Heart left ventricle (tissue), 13 donors: Measurements from ENCODE around the gene SLC26A1.
"Not testable (repeated sequence)": the region's sequence is repeated elsewhere in the genome, so short reads cannot be mapped to it uniquely, and the experiment has no call there.

Experiments used
- CTCF ChIP-seq, 12 donors: fragments of 200-600 bp; sonication (generic) in 4 of 12; IDR thresholded peaks; one replicate each; pipeline versions ENCODE4 v1.5.0 to v1.8.0; 2018 to 2022; ENCODE audit warnings: antibody characterized with exemption in 12 of 12, mild to moderate bottlenecking in 5 of 12
- POLR2A ChIP-seq, 2 donors: fragments of 450-650 bp; IDR thresholded peaks; one replicate each; pipeline ENCODE4 v1.6.1; 2017; ENCODE audit warnings: antibody characterized with exemption in 2 of 2, mild to moderate bottlenecking in 2 of 2, moderate library complexity in 2 of 2
- donor health status: ischemic (EF 13 %, LVEDD 7.1; RV severe dilation, severe dysfunction).
- donor health status: DM: no; HTN: yes; CAD: no.
- donor health status: DM: no; HTN: no; CAD: no.
- donor health status: ischemic (EF 25% LVEDD 6.9; RV normal size, moderate dysfunction).
- donor health status: ischemic (EF 25% LVEDD 5.7; RV mildly dilated, moderate dysfunction).
- donor health status: ischemic (EF 35%, LVEDD 5.7; RV mildly dilated, moderate dysfunction).
- donor health status: nonischemic (EF 11% LVEDD 7.7; RV severe dilation, severe dysfunction).
- donor health status: DM: yes; HTN: yes; CAD: no.
- donor health status: PGD.
- donor health status: ischemic (EF 29% LVEDD 5.4; RV normal size, mild dysfunction).
- donor health status: nonischemic (EF 23%, LVEDD 6.1; RV moderate dilation, normal function).

- TF ChIP-seq CTCF, POLR2A (IDR thresholded peaks at IDR 0.05): not testable (repeated sequence)
These were observed 17.2 kb downstream of the SLC26A1 start for GRCh38 chr4:976016-976415.
